Superior temporal gyrus (tissue), 1 donor: Measurements from ENCODE around the gene CNST.
"Not testable (repeated sequence)": the region's sequence is repeated elsewhere in the genome, so short reads cannot be mapped to it uniquely, and the experiment has no call there.

ENCODE experiments used
- DNase-seq: peaks from one replicate; pipeline ENCODE4 v3.0.0-alpha.2; 2016; ENCODE audit errors: extremely low spot score

Gene CNST

GRCh38 chr1:246709196-246709595 is 142.9 kb downstream of the CNST start:
- no peak for DNase-seq

GRCh38 chr1:246709835-246710234 is 143.6 kb downstream of the CNST start:
- no peak for DNase-seq

- no peak for DNase-seq
Observed at GRCh38 chr1:246711548-246712003, 145.3 kb downstream of the CNST start.

GRCh38 chr1:246712428-246712827 is 146.2 kb downstream of the CNST start:
- not testable (repeated sequence) for DNase-seq
